CD8-positive, alpha-beta memory T cell (primary cell): ENCODE measurements around the gene GRIN2A. TPM values are rescaled to one million over a fixed set of nuclear protein-coding genes. Genes with fewer than 3 reads are reported as not detected.

Source experiments
- CTCF ChIA-PET: fragments of 350-600 bp; sonication (Branson Sonifier 250); formaldehyde crosslinking; loops from one replicate; lab custom pipeline; 2021; ENCODE audit warnings: antibody characterized with exemption; lab: Charles Lee
- POLR2A ChIA-PET: fragments of 350-600 bp; sonication (Branson Sonifier 250); formaldehyde crosslinking; loops from one replicate; lab custom pipeline; 2021; ENCODE audit warnings: antibody characterized with exemption; lab: Charles Lee
- DNase-seq, 5 donors: peaks; one replicate each; pipeline versions ENCODE4 v3.0.0 to v3.0.0-alpha.2; 2020 to 2022; ENCODE audit warnings: mixed read lengths in 1 of 5
- H3K27ac ChIP-seq: one replicate; pipeline ENCODE4 v1.7.0; 2013; ENCODE audit warnings: low read depth, mild to moderate bottlenecking, low read length, moderate library complexity
- H3K27me3 ChIP-seq: 2 replicates; pipeline ENCODE4 v1.7.0; 2013; ENCODE audit warnings: low read length, mild to moderate bottlenecking; ENCODE audit not compliant: insufficient read depth, poor library complexity, severe bottlenecking
- H3K36me3 ChIP-seq: 2 replicates; pipeline ENCODE4 v1.7.0; 2013; ENCODE audit warnings: mild to moderate bottlenecking, low read length, moderate library complexity; ENCODE audit not compliant: insufficient read depth
- H3K4me1 ChIP-seq: 2 replicates; pipeline ENCODE4 v1.7.0; 2013; ENCODE audit warnings: mild to moderate bottlenecking, low read length, moderate library complexity; ENCODE audit not compliant: insufficient read depth
- H3K4me3 ChIP-seq: 2 replicates; pipeline ENCODE4 v1.7.0; 2013; ENCODE audit warnings: mild to moderate bottlenecking, low read length
- H3K9me3 ChIP-seq: 2 replicates; pipeline ENCODE4 v1.7.0; 2013; ENCODE audit warnings: mild to moderate bottlenecking, low read length
- H3K27ac Mint-ChIP-seq, 8 donors: one replicate each; pipeline ENCODE4 v1.8.0; 2020 to 2021; ENCODE audit warnings: mixed read lengths in 8 of 8, mild to moderate bottlenecking in 6 of 8, inconsistent platforms in 3 of 8, moderate library complexity in 3 of 8
- H3K27me3 Mint-ChIP-seq, 2 donors: one replicate each; pipeline ENCODE4 v1.8.0; 2020 to 2021; ENCODE audit warnings: mixed read lengths in 2 of 2, mild to moderate bottlenecking in 1 of 2, moderate library complexity in 1 of 2
- H3K36me3 Mint-ChIP-seq, 3 donors: one replicate each; pipeline ENCODE4 v1.8.0; 2020 to 2021; ENCODE audit warnings: mixed read lengths in 3 of 3, inconsistent platforms in 1 of 3, mild to moderate bottlenecking in 1 of 3
- H3K4me1 Mint-ChIP-seq, 3 donors: one replicate each; pipeline ENCODE4 v1.8.0; 2020 to 2021; ENCODE audit warnings: mixed read lengths in 3 of 3, inconsistent platforms in 1 of 3, mild to moderate bottlenecking in 1 of 3
- H3K4me3 Mint-ChIP-seq, 7 donors: one replicate each; pipeline ENCODE4 v1.8.0; 2020 to 2021; ENCODE audit warnings: mixed read lengths in 7 of 7, mild to moderate bottlenecking in 6 of 7, moderate library complexity in 4 of 7, inconsistent platforms in 2 of 7
- H3K9me3 Mint-ChIP-seq, 5 donors: one replicate each; pipeline ENCODE4 v1.8.0; 2020 to 2022; ENCODE audit warnings: mixed read lengths in 5 of 5, mild to moderate bottlenecking in 3 of 5, moderate library complexity in 2 of 5, inconsistent platforms in 1 of 5
- polyA plus RNA-seq: library from polyadenylated mRNA; unstranded; fragments of 300-500 nt; fragmentation: Illumina TruSeq; gene quantifications from one replicate; pipeline ENCODE4 v1.2.3, GENCODE V29; 2021
- total RNA-seq, 2 experiments: library from RNA; stranded (reverse); gene quantifications; one replicate each; pipeline ENCODE4 v1.2.3, GENCODE V29; 2021

Gene GRIN2A
- total and polyA plus RNA-seq, 3 experiments from 2014 or later = not detected

GRCh38 chr16:9996221-9996620 is 186.0 kb downstream of the GRIN2A start:
- ChIA-PET CTCF (no interaction called here), POLR2A (no interaction called here)
- no peak overlapping the region for H3K4me3 ChIP-seq
- H3K36me3 ChIP-seq = no peaks in the 10 kb centered on the region
- H3K27ac ChIP-seq = no peak overlapping the region
- H3K27me3 ChIP-seq = no peaks in the 10 kb centered on the region
- Mint-ChIP-seq H3K36me3 (peaks cover 0 to 2% (median 0%) of the 10 kb centered on the region in 3 donors), H3K4me1 (no peaks in the 10 kb centered on the region), H3K9me3 (peaks cover 0 to 7% (median 6%) of the 10 kb centered on the region in 5 donors), H3K27ac (no peak overlapping the region), H3K4me3 (no peak overlapping the region), H3K27me3 (peaks cover 0 to 2% of the 10 kb centered on the region in 2 donors)
- H3K9me3 ChIP-seq = no peaks in the 10 kb centered on the region
- no peak for DNase-seq
- H3K4me1 ChIP-seq = no peaks in the 10 kb centered on the region

GRCh38 chr16:9992441-9992840 is 189.8 kb downstream of the GRIN2A start:
- H3K4me3 ChIP-seq = no peak overlapping the region
- DNase-seq = no peak
- Mint-ChIP-seq H3K4me1 (no peaks in the 10 kb centered on the region), H3K4me3 (no peak overlapping the region), H3K36me3 (peaks cover 0 to 2% (median 0%) of the 10 kb centered on the region in 3 donors), H3K27me3 (peaks cover 0 to 5% of the 10 kb centered on the region in 2 donors), H3K27ac (no peak overlapping the region), H3K9me3 (peaks cover 0 to 12% (median 4%) of the 10 kb centered on the region in 5 donors)
- ChIA-PET CTCF (no interaction called here), POLR2A (no interaction called here)
- no peaks in the 10 kb centered on the region for H3K9me3 ChIP-seq
- H3K36me3 ChIP-seq = no peaks in the 10 kb centered on the region
- H3K27me3 ChIP-seq = no peaks in the 10 kb centered on the region
- no peak overlapping the region for H3K27ac ChIP-seq
- no peaks in the 10 kb centered on the region for H3K4me1 ChIP-seq

GRCh38 chr16:9980981-9981380 is 201.2 kb downstream of the GRIN2A start:
- no peak overlapping the region for H3K27ac Mint-ChIP-seq
- Histone ChIP-seq H3K27ac (no peak overlapping the region), H3K9me3 (no peaks in the 10 kb centered on the region), H3K36me3 (no peaks in the 10 kb centered on the region), H3K4me3 (no peak overlapping the region), H3K4me1 (no peaks in the 10 kb centered on the region), H3K27me3 (no peaks in the 10 kb centered on the region)
- H3K4me3 Mint-ChIP-seq = no peak overlapping the region
- ChIA-PET POLR2A (no interaction called here), CTCF (no interaction called here)
- H3K9me3 Mint-ChIP-seq = peaks cover 0 to 10% (median 2%) of the 10 kb centered on the region in 5 donors
- no peaks in the 10 kb centered on the region for H3K36me3 Mint-ChIP-seq
- DNase-seq = no peak
- H3K27me3 Mint-ChIP-seq = no peaks in the 10 kb centered on the region
- H3K4me1 Mint-ChIP-seq = no peaks in the 10 kb centered on the region

GRCh38 chr16:9978160-9978725 is 204.0 kb downstream of the GRIN2A start:
- Mint-ChIP-seq H3K9me3 (peaks cover 0 to 7% (median 0%) of the 10 kb centered on the region in 5 donors), H3K36me3 (no peaks in the 10 kb centered on the region), H3K27me3 (no peaks in the 10 kb centered on the region), H3K4me1 (no peaks in the 10 kb centered on the region), H3K27ac (no peak overlapping the region), H3K4me3 (no peak overlapping the region)
- ChIA-PET CTCF (no interaction called here), POLR2A (no interaction called here)
- no peaks in the 10 kb centered on the region for H3K4me1 ChIP-seq
- no peak overlapping the region for H3K27ac ChIP-seq
- no peak for DNase-seq
- H3K4me3 ChIP-seq = no peak overlapping the region
- no peaks in the 10 kb centered on the region for H3K36me3 ChIP-seq
- H3K27me3 ChIP-seq = no peaks in the 10 kb centered on the region
- no peaks in the 10 kb centered on the region for H3K9me3 ChIP-seq

GRCh38 chr16:9977333-9977897 is 204.8 kb downstream of the GRIN2A start:
- Mint-ChIP-seq H3K36me3 (no peaks in the 10 kb centered on the region), H3K4me1 (no peaks in the 10 kb centered on the region), H3K9me3 (peaks cover 0 to 7% (median 1%) of the 10 kb centered on the region in 5 donors), H3K4me3 (no peak overlapping the region), H3K27me3 (no peaks in the 10 kb centered on the region), H3K27ac (no peak overlapping the region)
- H3K36me3 ChIP-seq = no peaks in the 10 kb centered on the region
- ChIA-PET CTCF (no interaction called here), POLR2A (no interaction called here)
- H3K27me3 ChIP-seq = no peaks in the 10 kb centered on the region
- DNase-seq = no peak
- no peak overlapping the region for H3K27ac ChIP-seq
- no peaks in the 10 kb centered on the region for H3K4me1 ChIP-seq
- H3K4me3 ChIP-seq = no peak overlapping the region
- no peaks in the 10 kb centered on the region for H3K9me3 ChIP-seq

- Histone ChIP-seq H3K4me3 (no peak overlapping the region), H3K9me3 (no peaks in the 10 kb centered on the region), H3K4me1 (no peaks in the 10 kb centered on the region), H3K36me3 (no peaks in the 10 kb centered on the region), H3K27me3 (no peaks in the 10 kb centered on the region), H3K27ac (no peak overlapping the region)
- no peaks in the 10 kb centered on the region for H3K36me3 Mint-ChIP-seq
- no peak for DNase-seq
- ChIA-PET CTCF (no interaction called here), POLR2A (no interaction called here)
- H3K4me3 Mint-ChIP-seq = no peak overlapping the region
- peaks cover 0 to 5% (median 2%) of the 10 kb centered on the region in 5 donors for H3K9me3 Mint-ChIP-seq
- H3K4me1 Mint-ChIP-seq = no peaks in the 10 kb centered on the region
- no peak overlapping the region for H3K27ac Mint-ChIP-seq
- no peaks in the 10 kb centered on the region for H3K27me3 Mint-ChIP-seq
These were observed 205.6 kb downstream of the GRIN2A start for GRCh38 chr16:9976601-9977000.

- Histone ChIP-seq H3K9me3 (no peaks in the 10 kb centered on the region), H3K27me3 (no peaks in the 10 kb centered on the region), H3K27ac (no peak overlapping the region), H3K4me3 (no peak overlapping the region), H3K36me3 (no peaks in the 10 kb centered on the region), H3K4me1 (no peaks in the 10 kb centered on the region)
- no peak for DNase-seq
- no peak overlapping the region for H3K27ac Mint-ChIP-seq
- POLR2A ChIA-PET = no interaction called here
- no peaks in the 10 kb centered on the region for H3K4me1 Mint-ChIP-seq
- no peaks in the 10 kb centered on the region for H3K36me3 Mint-ChIP-seq
- H3K27me3 Mint-ChIP-seq = no peaks in the 10 kb centered on the region
- H3K9me3 Mint-ChIP-seq = peaks cover 0 to 7% (median 1%) of the 10 kb centered on the region in 5 donors
- CTCF ChIA-PET = no interaction called here
- no peak overlapping the region for H3K4me3 Mint-ChIP-seq
These were observed 210.3 kb downstream of the GRIN2A start for GRCh38 chr16:9971907-9972306.

- Mint-ChIP-seq H3K4me3 (no peak overlapping the region), H3K9me3 (peaks cover 0 to 7% (median 2%) of the 10 kb centered on the region in 5 donors), H3K4me1 (no peaks in the 10 kb centered on the region), H3K27ac (no peak overlapping the region), H3K27me3 (no peaks in the 10 kb centered on the region), H3K36me3 (no peaks in the 10 kb centered on the region)
- Histone ChIP-seq H3K36me3 (no peaks in the 10 kb centered on the region), H3K4me3 (no peak overlapping the region), H3K27ac (no peak overlapping the region), H3K27me3 (no peaks in the 10 kb centered on the region), H3K4me1 (no peaks in the 10 kb centered on the region), H3K9me3 (no peaks in the 10 kb centered on the region)
- DNase-seq = no peak
- ChIA-PET POLR2A (no interaction called here), CTCF (no interaction called here)
These were observed 211.4 kb downstream of the GRIN2A start for GRCh38 chr16:9970796-9971195.
